ENCODE data around the gene ALK.

GRCh38 chr2:29420999-29421782 is 500.2 kb downstream of the ALK start:
- no peak for TF ChIP-seq CTCF (IDR thresholded peaks at IDR 0.05; ENCODE audit: low read length)
- TF ChIP-seq EZH2 (IDR thresholded peaks at IDR 0.05; ENCODE audit: borderline replicate concordance, low read length), result no peak
